GM12878 (cell line): Measurements from ENCODE around the gene MYBBP1A.
"Not testable (repeated sequence)": the region's sequence is repeated elsewhere in the genome, so short reads cannot be mapped to it uniquely, and the experiment has no call there.

Experiments
- ATF7 ChIP-seq: fragments of 450-650 bp; IDR thresholded peaks from 2 replicates; pipeline ENCODE4 v1.6.1; 2016; ENCODE audit warnings: low read depth, mild to moderate bottlenecking
- CBX5 ChIP-seq: sonication (generic); IDR thresholded peaks from 2 replicates; pipeline ENCODE4 v1.6.1; 2016; ENCODE audit warnings: low read depth, moderate library complexity, mild to moderate bottlenecking, inconsistent platforms
- FOXK2 ChIP-seq: fragments of 450-650 bp; IDR thresholded peaks from 2 replicates; pipeline ENCODE4 v1.6.1; 2017; ENCODE audit warnings: mild to moderate bottlenecking, moderate library complexity
- HDAC6 ChIP-seq: fragments of 200-600 bp; sonication (generic); IDR thresholded peaks from one replicate; pipeline ENCODE4 v1.8.0; 2017; ENCODE audit warnings: antibody characterized with exemption; ENCODE audit not compliant: unreplicated experiment
- TARDBP ChIP-seq: IDR thresholded peaks from 2 replicates; pipeline ENCODE4 v1.6.1; 2016; ENCODE audit warnings: borderline replicate concordance
- ZNF274 ChIP-seq: IDR thresholded peaks from one replicate; pipeline ENCODE4 v1.8.0; 2011; ENCODE audit not compliant: insufficient read length, insufficient read depth
- ZSCAN29 ChIP-seq: fragments of 450-650 bp; IDR thresholded peaks from 2 replicates; pipeline ENCODE4 v1.6.1; 2017; ENCODE audit warnings: mild to moderate bottlenecking, moderate library complexity
- TF ChIP-seq, protein P1 (sequence below), 3 experiments: IDR thresholded peaks in 2 of 3; conservative IDR thresholded peaks in 1 of 3; 2 replicates each; pipeline ENCODE4 v1.5.1; 2011; ENCODE audit warnings: low read depth in 3 of 3, low read length in 3 of 3, mild to moderate bottlenecking in 3 of 3, control low read depth in 2 of 3, moderate library complexity in 2 of 3, inconsistent platforms in 1 of 3, mixed read lengths in 1 of 3; ENCODE audit not compliant: control insufficient read depth in 2 of 3, insufficient read depth in 1 of 3; ENCODE audit errors: extremely low read depth in 1 of 3

DNA sequence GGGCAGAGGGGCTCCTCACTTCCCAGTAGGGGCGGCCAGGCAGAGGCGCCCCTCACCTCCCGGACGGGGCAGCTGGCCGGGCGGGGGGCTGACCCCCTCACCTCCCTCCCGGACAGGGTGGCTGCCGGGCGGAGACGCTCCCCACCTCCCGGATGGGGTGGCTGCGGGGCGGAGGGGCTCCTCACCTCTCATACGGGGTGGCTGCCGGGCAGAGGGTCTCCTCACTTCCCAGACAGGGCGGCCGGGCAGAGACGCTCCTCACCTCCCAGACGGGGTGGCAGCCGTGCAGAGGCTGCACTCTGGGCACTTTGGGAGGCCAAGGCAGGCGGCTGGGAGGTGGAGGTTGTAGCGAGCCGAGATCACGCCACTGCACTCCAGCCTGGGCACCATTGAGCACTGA, 23.2 kb upstream of the MYBBP1A start:
- TF ChIP-seq ZSCAN29, ZNF274, TARDBP, FOXK2, HDAC6, ATF7, CBX5: not testable (repeated sequence)
- TF ChIP-seq, protein P1, sequence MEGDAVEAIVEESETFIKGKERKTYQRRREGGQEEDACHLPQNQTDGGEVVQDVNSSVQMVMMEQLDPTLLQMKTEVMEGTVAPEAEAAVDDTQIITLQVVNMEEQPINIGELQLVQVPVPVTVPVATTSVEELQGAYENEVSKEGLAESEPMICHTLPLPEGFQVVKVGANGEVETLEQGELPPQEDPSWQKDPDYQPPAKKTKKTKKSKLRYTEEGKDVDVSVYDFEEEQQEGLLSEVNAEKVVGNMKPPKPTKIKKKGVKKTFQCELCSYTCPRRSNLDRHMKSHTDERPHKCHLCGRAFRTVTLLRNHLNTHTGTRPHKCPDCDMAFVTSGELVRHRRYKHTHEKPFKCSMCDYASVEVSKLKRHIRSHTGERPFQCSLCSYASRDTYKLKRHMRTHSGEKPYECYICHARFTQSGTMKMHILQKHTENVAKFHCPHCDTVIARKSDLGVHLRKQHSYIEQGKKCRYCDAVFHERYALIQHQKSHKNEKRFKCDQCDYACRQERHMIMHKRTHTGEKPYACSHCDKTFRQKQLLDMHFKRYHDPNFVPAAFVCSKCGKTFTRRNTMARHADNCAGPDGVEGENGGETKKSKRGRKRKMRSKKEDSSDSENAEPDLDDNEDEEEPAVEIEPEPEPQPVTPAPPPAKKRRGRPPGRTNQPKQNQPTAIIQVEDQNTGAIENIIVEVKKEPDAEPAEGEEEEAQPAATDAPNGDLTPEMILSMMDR (IDR thresholded peaks at IDR 0.05 in 2 of 3, conservative IDR thresholded peaks at IDR 0.05 in 1 of 3; ENCODE audit: control insufficient read depth in 2 of 3, extremely low read depth in 1 of 3, insufficient read depth in 1 of 3, low read depth in 3 of 3, low read length in 3 of 3) = not testable (repeated sequence)
